Common myeloid progenitor, CD34-positive (primary cell): ENCODE data around the gene MUC21.

Experiments used
- CTCF ChIA-PET: fragments of 350-600 bp; sonication (Branson Sonifier 250); formaldehyde crosslinking; loops from one replicate; lab custom pipeline; 2021; ENCODE audit warnings: antibody characterized with exemption; lab: Charles Lee
- POLR2A ChIA-PET: fragments of 350-600 bp; sonication (Branson Sonifier 250); formaldehyde crosslinking; loops from one replicate; lab custom pipeline; 2021; ENCODE audit warnings: antibody characterized with exemption; lab: Charles Lee
- DNase-seq, 3 donors: peaks; one replicate each; pipeline versions ENCODE4 v3.0.0 to v3.0.0-alpha.2; 2013
- H3K27ac ChIP-seq, 2 experiments: 1 replicate in 1 of 2; 2 replicates in 1 of 2; pipeline ENCODE4 v1.7.0; 2013; ENCODE audit warnings: inconsistent platforms in 2 of 2, low read length in 2 of 2, mild to moderate bottlenecking in 2 of 2, low read depth in 1 of 2, moderate library complexity in 1 of 2; ENCODE audit not compliant: severe bottlenecking in 2 of 2, insufficient read depth in 1 of 2, poor library complexity in 1 of 2
- H3K27me3 ChIP-seq, 5 experiments: replicated peaks in 2 of 5; 1 replicate in 3 of 5; 2 replicates in 2 of 5; pipeline versions ENCODE4 v1.6.1 to v1.7.0; 2013; ENCODE audit warnings: low read length in 4 of 5, mild to moderate bottlenecking in 2 of 5, moderate library complexity in 2 of 5, inconsistent platforms in 1 of 5; ENCODE audit not compliant: insufficient read depth in 5 of 5, control insufficient read depth in 4 of 5
- H3K36me3 ChIP-seq, 4 experiments: 1 replicate in 2 of 4; 2 replicates in 2 of 4; pipeline versions ENCODE4 v1.6.1 to v1.7.0; 2013; ENCODE audit warnings: low read length in 3 of 4, control low read depth in 1 of 4, mild to moderate bottlenecking in 1 of 4; ENCODE audit not compliant: control insufficient read depth in 4 of 4, insufficient read depth in 4 of 4
- H3K4me1 ChIP-seq, 4 experiments: 1 replicate in 3 of 4; 2 replicates in 1 of 4; pipeline versions ENCODE4 v1.6.1 to v1.7.1; 2013; ENCODE audit warnings: low read length in 3 of 4, mild to moderate bottlenecking in 3 of 4, control low read depth in 1 of 4, inconsistent platforms in 1 of 4, moderate library complexity in 1 of 4; ENCODE audit not compliant: control insufficient read depth in 4 of 4, insufficient read depth in 4 of 4; ENCODE audit errors: control extremely low read depth in 1 of 4
- H3K4me3 ChIP-seq, 7 experiments: 1 replicate in 4 of 7; 2 replicates in 3 of 7; pipeline versions ENCODE4 v1.5.1 to v1.7.0; 2013; ENCODE audit warnings: mild to moderate bottlenecking in 7 of 7, low read length in 6 of 7, moderate library complexity in 6 of 7, inconsistent platforms in 2 of 7, low read depth in 2 of 7, control low read depth in 1 of 7; ENCODE audit not compliant: insufficient read depth in 4 of 7, control insufficient read depth in 1 of 7; ENCODE audit errors: extremely low read depth in 1 of 7
- H3K9me3 ChIP-seq, 5 experiments: 1 replicate in 4 of 5; 2 replicates in 1 of 5; pipeline versions ENCODE4 v1.6.1 to v1.7.1; 2013; ENCODE audit warnings: low read length in 4 of 5, mild to moderate bottlenecking in 2 of 5, inconsistent platforms in 1 of 5, low read depth in 1 of 5, moderate library complexity in 1 of 5; ENCODE audit not compliant: control insufficient read depth in 4 of 5, insufficient read depth in 2 of 5; ENCODE audit errors: control extremely low read depth in 1 of 5
- WGBS: methylation state at CpG from one replicate; pipeline ENCODE4 v1.1.5; 2013; ENCODE audit not compliant: insufficient coverage; 5-methylcytosine and 5-hydroxymethylcytosine counted together

Gene MUC21

DNA sequence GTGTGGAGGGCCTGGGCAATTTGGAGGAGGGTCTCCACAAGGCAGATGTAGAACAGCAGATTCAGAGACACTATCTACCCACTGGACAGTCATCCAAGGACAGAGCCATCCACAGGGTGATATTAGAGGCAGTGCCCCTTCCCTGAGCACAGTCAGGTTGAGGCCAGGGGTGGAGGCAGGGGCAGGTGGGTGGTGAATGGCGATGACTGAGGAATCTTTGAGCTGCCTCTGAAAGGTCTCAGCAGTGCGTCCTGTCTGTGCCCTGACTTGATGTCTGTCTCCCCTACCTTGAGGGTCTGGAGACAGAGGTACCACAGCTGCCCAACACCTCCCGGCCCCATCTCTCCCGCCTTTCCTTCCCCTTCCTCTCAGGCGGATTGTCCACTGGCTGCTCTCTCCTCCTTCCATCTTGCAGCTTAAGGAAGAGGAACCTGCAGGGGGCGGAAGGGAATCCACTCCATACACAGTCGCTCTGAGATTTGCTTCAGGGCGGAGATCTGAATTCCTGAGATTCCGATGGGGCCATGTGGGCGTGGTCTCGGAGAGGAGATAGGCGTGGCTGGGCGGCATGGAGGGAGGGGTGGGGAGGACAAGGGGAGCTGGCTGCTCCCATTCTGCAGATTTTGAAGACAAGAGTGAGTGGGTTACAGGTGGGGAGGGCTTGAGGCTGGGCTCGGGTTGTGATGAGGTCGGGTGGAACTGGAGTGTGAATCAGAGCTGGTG lies 41.0 kb upstream of the MUC21 start:
- H3K27me3 ChIP-seq: peaks cover 0 to 53% (median 13%) of the 10 kb centered on the region in 5 experiments
- ChIA-PET POLR2A (no interaction called here), CTCF (interaction anchor here (0.7 kb wide), 1 partner anchor 13 kb away, joined by 3 read pairs; no protein-coding TSS in a partner anchor)
- H3K4me3 ChIP-seq: no peak overlapping the region
- H3K27ac ChIP-seq: no peak overlapping the region
- H3K9me3 ChIP-seq: no peaks in the 10 kb centered on the region
- H3K4me1 ChIP-seq: no peaks in the 10 kb centered on the region
- DNase-seq: peak; percentile 28 to 39 (median 37)
- H3K36me3 ChIP-seq: no peaks in the 10 kb centered on the region
- 21% methylated on average over 6 of the region's 15 CpGs for WGBS

DNA sequence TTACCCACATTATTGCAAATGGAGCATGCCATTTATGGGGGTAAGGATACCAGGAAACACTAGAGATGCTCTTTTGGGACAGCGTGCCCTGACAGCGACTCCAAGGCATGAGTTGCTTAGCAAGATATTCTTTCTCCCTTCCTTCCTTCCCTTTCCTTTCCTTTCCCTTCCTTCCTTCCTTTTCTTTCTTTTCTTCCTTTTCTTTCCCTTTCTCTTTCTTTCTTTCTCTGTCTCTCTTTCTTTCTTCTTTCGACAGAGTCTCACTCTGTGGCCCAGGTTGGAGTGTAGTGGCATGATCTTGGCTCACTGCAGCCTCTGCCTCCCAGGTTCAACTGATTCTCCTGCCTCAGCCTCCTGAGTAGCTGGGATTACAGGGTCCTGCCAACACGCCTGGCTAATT lies 39.5 kb upstream of the MUC21 start:
- Histone ChIP-seq H3K4me3 (no peak overlapping the region), H3K27ac (no peak overlapping the region), H3K36me3 (no peaks in the 10 kb centered on the region), H3K9me3 (no peaks in the 10 kb centered on the region), H3K27me3 (peaks cover 0 to 58% (median 20%) of the 10 kb centered on the region in 5 experiments), H3K4me1 (no peaks in the 10 kb centered on the region)
- ChIA-PET CTCF (no interaction called here), POLR2A (interaction anchor here (0.6 kb wide), 1 partner anchor 11 kb away, joined by 3 read pairs; no protein-coding TSS in a partner anchor)
- DNase-seq: no peak
- WGBS: 97% methylated on average over 3 of the region's 4 CpGs

GRCh38 chr6:30945281-30945680 lies 38.2 kb upstream of the MUC21 start:
- no peaks in the 10 kb centered on the region for H3K4me1 ChIP-seq
- H3K9me3 ChIP-seq: peaks cover 0 to 3% (median 0%) of the 10 kb centered on the region in 5 experiments
- no peaks in the 10 kb centered on the region for H3K36me3 ChIP-seq
- ChIA-PET CTCF (no interaction called here), POLR2A (no interaction called here)
- no peak overlapping the region for H3K27ac ChIP-seq
- 100% methylated on average over 2 of the region's 5 CpGs for WGBS
- H3K4me3 ChIP-seq: no peak overlapping the region
- peaks cover 0 to 56% (median 20%) of the 10 kb centered on the region in 5 experiments for H3K27me3 ChIP-seq
- no peak for DNase-seq

- POLR2A ChIA-PET: no interaction called here
- Histone ChIP-seq H3K27ac (no peak overlapping the region), H3K4me1 (no peaks in the 10 kb centered on the region), H3K9me3 (peaks cover 0 to 6% (median 0%) of the 10 kb centered on the region in 5 experiments), H3K27me3 (peaks cover 7 to 54% (median 24%) of the 10 kb centered on the region in 5 experiments), H3K36me3 (no peaks in the 10 kb centered on the region), H3K4me3 (no peak overlapping the region)
- WGBS: no CpG with 5 or more reads among the region's 4 CpGs
- no peak for DNase-seq
- CTCF ChIA-PET: interaction anchor here (1.2 to 1.8 kb wide), 3 partner anchors 97 to 140 kb away, joined by 3 to 6 read pairs (median 3); no protein-coding TSS in a partner anchor
These were observed 36.3 kb upstream of the MUC21 start for GRCh38 chr6:30947231-30947630.

DNA sequence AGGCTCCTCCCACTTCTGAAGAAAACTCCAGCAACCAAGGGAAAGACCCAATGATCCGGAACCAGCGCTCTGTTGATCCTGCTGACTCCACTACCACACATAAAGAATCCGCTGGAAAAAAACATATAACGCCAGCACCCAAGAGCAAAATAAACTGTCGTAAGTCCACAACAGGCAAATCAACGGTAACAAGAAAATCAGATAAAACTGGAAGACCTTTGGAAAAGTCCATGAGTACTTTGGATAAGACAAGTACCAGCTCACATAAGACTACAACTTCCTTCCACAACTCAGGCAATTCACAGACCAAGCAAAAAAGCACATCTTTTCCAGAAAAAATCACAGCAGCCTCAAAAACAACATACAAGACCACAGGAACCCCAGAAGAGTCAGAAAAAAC lies 34.7 kb upstream of the MUC21 start:
- CTCF ChIA-PET: no interaction called here
- 100% methylated on average over 6 of the region's 6 CpGs for WGBS
- Histone ChIP-seq H3K27ac (no peak overlapping the region), H3K27me3 (peaks cover 8 to 54% (median 27%) of the 10 kb centered on the region in 5 experiments), H3K9me3 (peaks cover 0 to 6% (median 0%) of the 10 kb centered on the region in 5 experiments), H3K4me3 (no peak overlapping the region), H3K4me1 (no peaks in the 10 kb centered on the region), H3K36me3 (no peaks in the 10 kb centered on the region)
- no peak for DNase-seq
- POLR2A ChIA-PET: no interaction called here

GRCh38 chr6:30951907-30952469 lies 31.5 kb upstream of the MUC21 start:
- ChIA-PET POLR2A (no interaction called here), CTCF (interaction anchor here (1.1 to 1.5 kb wide), 2 partner anchors 35 to 135 kb away, joined by 3 to 4 read pairs; no protein-coding TSS in a partner anchor)
- Histone ChIP-seq H3K4me3 (no peak overlapping the region), H3K4me1 (peaks cover 2 to 16% (median 14%) of the 10 kb centered on the region in 4 experiments), H3K36me3 (no peaks in the 10 kb centered on the region), H3K9me3 (peaks cover 0 to 6% (median 0%) of the 10 kb centered on the region in 5 experiments), H3K27me3 (peaks cover 11 to 70% (median 34%) of the 10 kb centered on the region in 5 experiments), H3K27ac (no peak overlapping the region)
- DNase-seq: no peak
- 95% methylated on average over 5 of the region's 5 CpGs for WGBS
